GM11168 (cell line): ENCODE results near the gene CHST1.

Experiments
- in situ Hi-C: fragments of 300-500 bp; cut with MboI; formaldehyde crosslinking; loops from one replicate; pipeline ENCODE4 v1.12.0; 2022; ENCODE audit warnings: low sequenced_read_pairs; ENCODE audit not compliant: unreplicated experiment

CHST1 gene

GRCh38 chr11:45665206-45665932 is at the start of gene CHST1:
Gene CHST1, minus strand, starts transcription at chr11:45665622. Its CDS starts 14,699 bp downstream, at chr11:45650923.
- in situ Hi-C loops, result no loop called here

GRCh38 chr11:45713573-45713972 is 48.2 kb upstream of the CHST1 start:
- in situ Hi-C loops, result no loop called here

GRCh38 chr11:45710561-45710960 is 45.1 kb upstream of the CHST1 start:
- in situ Hi-C loops, result no loop called here

GRCh38 chr11:45708887-45709663 is 43.7 kb upstream of the CHST1 start:
- in situ Hi-C loops, result no loop called here

- in situ Hi-C loops, result no loop called here
These were observed 39.2 kb upstream of the CHST1 start for GRCh38 chr11:45704635-45705034.

- in situ Hi-C loops, result no loop called here
These were observed 38.7 kb upstream of the CHST1 start for GRCh38 chr11:45704133-45704532.

- in situ Hi-C loops, result no loop called here
These were observed 37.1 kb upstream of the CHST1 start for GRCh38 chr11:45702511-45702910.

GRCh38 chr11:45698777-45699497 is 33.5 kb upstream of the CHST1 start:
- in situ Hi-C loops, result no loop called here

GRCh38 chr11:45692808-45693453 is 27.5 kb upstream of the CHST1 start:
- in situ Hi-C loops, result no loop called here

GRCh38 chr11:45688472-45689033 is 23.1 kb upstream of the CHST1 start:
- in situ Hi-C loops, result no loop called here

GRCh38 chr11:45687836-45688235 is 22.4 kb upstream of the CHST1 start:
- in situ Hi-C loops, result no loop called here

- in situ Hi-C loops, result no loop called here
These were observed 20.6 kb upstream of the CHST1 start for GRCh38 chr11:45685964-45686537.

- in situ Hi-C loops, result no loop called here
These were observed 19.0 kb upstream of the CHST1 start for GRCh38 chr11:45684440-45684839.

- in situ Hi-C loops, result no loop called here
These were observed 18.0 kb upstream of the CHST1 start for GRCh38 chr11:45683271-45684058.

GRCh38 chr11:45679806-45680205 is 14.4 kb upstream of the CHST1 start:
- in situ Hi-C loops, result no loop called here

GRCh38 chr11:45678976-45679375 is 13.6 kb upstream of the CHST1 start:
- in situ Hi-C loops, result no loop called here

GRCh38 chr11:45677770-45678512 is 12.5 kb upstream of the CHST1 start:
- in situ Hi-C loops, result no loop called here

- in situ Hi-C loops, result no loop called here
These were observed 11.2 kb upstream of the CHST1 start for GRCh38 chr11:45676522-45677095.
